Stimulated activated CD4-positive, alpha-beta T cell treated with anti-CD3 and anti-CD28 coated beads, Interleukin-12 subunit alpha, Interleukin-12 subunit beta, amount 100 ng/mL, for 24 hours (primary cell): ENCODE data around the gene RAI1.
"Not testable (repeated sequence)": the region's sequence is repeated elsewhere in the genome, so short reads cannot be mapped to it uniquely, and the experiment has no call there.

Experiments used
- DNase-seq, 2 experiments: peaks; one replicate each; pipeline ENCODE4 v3.0.0-alpha.2; 2020; ENCODE audit warnings: low read depth in 2 of 2

RAI1 gene

GRCh38 chr17:17663160-17664063 is 17.8 kb upstream of the RAI1 start:
- peak; percentile 35 to 51 for DNase-seq

- DNase-seq = no peak
Measured at GRCh38 chr17:17664064-17664452, 17.2 kb upstream of the RAI1 start.

- no peak for DNase-seq
Measured at GRCh38 chr17:17665255-17665654, 16.0 kb upstream of the RAI1 start.

GRCh38 chr17:17666111-17666714 is 15.0 kb upstream of the RAI1 start:
- DNase-seq = no peak

GRCh38 chr17:17667231-17667630 is 14.0 kb upstream of the RAI1 start:
- DNase-seq = no peak

GRCh38 chr17:17667947-17668346 is 13.3 kb upstream of the RAI1 start:
- no peak for DNase-seq

GRCh38 chr17:17668358-17668757 is 12.9 kb upstream of the RAI1 start:
- DNase-seq = no peak

- DNase-seq = no peak
Measured at GRCh38 chr17:17668775-17669579, 12.3 kb upstream of the RAI1 start.

- no peak for DNase-seq
Measured at GRCh38 chr17:17669580-17670235, 11.6 kb upstream of the RAI1 start.

GRCh38 chr17:17670701-17671305 is 10.5 kb upstream of the RAI1 start:
- DNase-seq = no peak

- no peak for DNase-seq
Measured at GRCh38 chr17:17671369-17672129, 9.7 kb upstream of the RAI1 start.

- DNase-seq = no peak
Measured at GRCh38 chr17:17672453-17673368, 8.5 kb upstream of the RAI1 start.

- DNase-seq = no peak
Measured at GRCh38 chr17:17675416-17675815, 5.8 kb upstream of the RAI1 start.

GRCh38 chr17:17675925-17676534 is 5.2 kb upstream of the RAI1 start:
- no peak for DNase-seq

- no peak for DNase-seq
Measured at GRCh38 chr17:17676752-17677151, 4.5 kb upstream of the RAI1 start.

- no peak for DNase-seq
Measured at GRCh38 chr17:17677299-17678040, 3.8 kb upstream of the RAI1 start.

GRCh38 chr17:17678063-17678699 is 3.1 kb upstream of the RAI1 start:
- DNase-seq = not testable (repeated sequence)

GRCh38 chr17:17679243-17679642 is 2.0 kb upstream of the RAI1 start:
- no peak for DNase-seq
